Neuron (in vitro differentiated cells): Measurements from ENCODE around the gene CCDC107.
A peak's percentile ranks its signal among the peaks of the same experiment; 100 is the strongest.
"Not testable (repeated sequence)": the region's sequence is repeated elsewhere in the genome, so short reads cannot be mapped to it uniquely, and the experiment has no call there.

ENCODE experiments used
- H2AFZ ChIP-seq: one replicate; pipeline ENCODE4 v1.6.1; 2013; ENCODE audit warnings: low read depth, mild to moderate bottlenecking, inconsistent platforms, low read length, moderate library complexity
- H3K27me3 ChIP-seq: one replicate; pipeline ENCODE4 v1.6.1; 2013; ENCODE audit warnings: low read length; ENCODE audit not compliant: insufficient read depth
- H3K36me3 ChIP-seq: one replicate; pipeline ENCODE4 v1.6.1; 2013; ENCODE audit warnings: low read length; ENCODE audit not compliant: insufficient read depth
- H3K4me1 ChIP-seq: one replicate; pipeline ENCODE4 v1.6.1; 2013; ENCODE audit warnings: low read length; ENCODE audit not compliant: insufficient read depth
- H3K4me3 ChIP-seq: 2 replicates; pipeline ENCODE4 v1.5.1; 2013; ENCODE audit warnings: mild to moderate bottlenecking, low read length, moderate library complexity
- H3K9me3 ChIP-seq: one replicate; pipeline ENCODE4 v1.6.1; 2013; ENCODE audit warnings: low read length

Gene CCDC107, protein sequence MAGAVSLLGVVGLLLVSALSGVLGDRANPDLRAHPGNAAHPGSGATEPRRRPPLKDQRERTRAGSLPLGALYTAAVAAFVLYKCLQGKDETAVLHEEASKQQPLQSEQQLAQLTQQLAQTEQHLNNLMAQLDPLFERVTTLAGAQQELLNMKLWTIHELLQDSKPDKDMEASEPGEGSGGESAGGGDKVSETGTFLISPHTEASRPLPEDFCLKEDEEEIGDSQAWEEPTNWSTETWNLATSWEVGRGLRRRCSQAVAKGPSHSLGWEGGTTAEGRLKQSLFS

DNA sequence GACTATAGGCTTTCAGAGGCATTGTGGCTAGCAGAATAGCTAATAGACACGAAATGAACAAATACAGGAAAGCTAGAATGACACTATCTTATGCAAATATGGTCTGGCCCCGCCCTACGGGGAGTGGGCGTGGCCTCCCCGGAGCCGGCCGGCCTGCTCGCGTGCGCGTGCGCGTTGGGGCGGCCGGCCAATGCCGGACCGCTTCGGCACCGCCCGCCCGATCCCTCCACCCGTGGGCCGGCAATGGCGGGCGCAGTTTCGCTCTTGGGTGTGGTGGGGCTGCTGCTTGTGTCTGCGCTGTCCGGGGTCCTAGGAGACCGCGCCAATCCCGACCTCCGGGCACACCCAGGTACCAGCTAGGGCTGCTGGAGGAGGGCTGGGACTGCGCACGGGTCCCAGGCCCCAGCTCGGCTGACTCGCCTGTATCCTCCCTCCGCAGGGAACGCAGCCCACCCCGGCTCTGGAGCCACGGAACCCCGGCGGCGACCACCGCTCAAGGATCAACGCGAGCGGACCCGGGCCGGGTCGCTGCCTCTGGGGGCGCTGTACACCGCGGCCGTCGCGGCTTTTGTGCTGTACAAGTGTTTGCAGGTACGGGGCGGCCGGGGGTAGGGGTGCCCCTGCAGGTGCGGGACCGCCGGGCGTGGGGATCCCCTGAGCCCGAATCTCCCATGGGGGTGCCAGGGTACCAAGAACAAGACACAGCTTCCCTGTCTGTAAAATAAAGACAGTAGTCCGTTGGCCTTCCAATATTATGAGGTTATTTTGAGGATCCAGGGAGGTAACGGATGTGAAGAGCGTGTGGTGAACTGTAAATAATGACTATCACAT lies at the start of gene CCDC107:
TSS of gene CCDC107 (plus strand) at position 156 of the 831 bp plus-strand sequence. CDS start at position 244, 88 bp downstream.
- H3K4me1 ChIP-seq = peaks cover 13% of the 10 kb centered on the region
- H3K4me3 ChIP-seq = peak within 1 kb of the TSS; percentile 86
- H3K36me3 ChIP-seq = peaks cover 26% of the 10 kb centered on the region
- H2AFZ ChIP-seq = peak within 1 kb of the TSS; percentile 56
- no peaks in the 10 kb centered on the region for H3K27me3 ChIP-seq
- no peaks in the 10 kb centered on the region for H3K9me3 ChIP-seq

DNA sequence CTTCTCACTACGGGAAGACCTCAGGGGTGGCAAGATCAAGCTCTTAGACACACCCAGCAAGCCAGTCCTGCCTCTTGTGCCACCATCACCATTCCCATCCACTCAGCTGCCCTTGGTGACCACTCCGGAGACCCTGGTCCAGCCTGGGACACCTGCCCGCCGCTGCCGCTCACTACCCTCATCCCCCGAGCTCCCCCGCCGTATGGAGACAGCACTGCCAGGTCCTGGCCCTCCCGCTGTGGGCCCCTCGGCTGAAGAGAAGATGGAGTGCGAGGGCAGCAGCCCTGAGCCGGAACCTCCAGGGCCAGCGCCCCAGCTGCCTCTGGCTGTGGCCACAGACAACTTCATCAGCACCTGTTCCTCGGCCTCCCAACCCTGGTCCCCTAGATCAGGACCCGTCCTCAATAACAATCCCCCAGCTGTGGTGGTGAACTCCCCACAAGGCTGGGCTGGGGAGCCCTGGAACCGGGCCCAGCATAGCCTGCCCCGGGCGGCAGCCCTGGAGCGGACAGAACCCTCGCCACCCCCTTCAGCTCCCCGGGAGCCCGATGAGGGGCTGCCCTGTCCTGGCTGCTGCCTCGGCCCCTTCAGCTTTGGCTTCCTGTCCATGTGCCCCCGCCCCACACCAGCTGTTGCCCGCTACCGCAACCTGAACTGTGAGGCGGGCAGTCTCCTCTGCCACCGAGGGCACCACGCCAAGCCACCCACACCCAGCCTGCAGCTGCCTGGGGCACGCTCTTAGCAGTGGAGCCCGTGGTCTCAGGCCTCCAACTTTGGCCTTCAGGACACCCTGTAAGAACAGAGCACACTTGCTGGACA lies 48.9 kb upstream of the CCDC107 start:
- H3K27me3 ChIP-seq = no peaks in the 10 kb centered on the region
- H3K36me3 ChIP-seq = peaks cover 22% of the 10 kb centered on the region
- no peak overlapping the region for H2AFZ ChIP-seq
- H3K9me3 ChIP-seq = no peaks in the 10 kb centered on the region
- peaks cover 13% of the 10 kb centered on the region for H3K4me1 ChIP-seq
- H3K4me3 ChIP-seq = no peak overlapping the region

DNA sequence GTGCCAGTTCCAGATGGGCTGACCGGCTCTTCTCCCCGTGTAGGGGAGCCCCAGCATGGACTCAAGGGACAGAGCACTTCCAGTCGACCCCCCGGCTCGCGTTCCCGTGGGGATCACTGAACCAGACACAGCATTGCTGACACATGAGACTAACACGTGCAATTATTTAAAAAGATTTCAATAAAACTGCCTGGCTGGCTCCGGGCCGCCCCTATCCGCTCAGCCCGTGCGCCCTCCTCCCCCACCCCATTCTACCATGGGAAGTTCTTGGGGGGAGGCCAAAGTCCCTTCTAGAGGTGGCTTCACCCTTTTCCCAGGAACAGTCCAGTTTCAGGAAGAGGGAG lies 48.3 kb upstream of the CCDC107 start:
- peaks cover 7% of the 10 kb centered on the region for H3K4me1 ChIP-seq
- no peaks in the 10 kb centered on the region for H3K9me3 ChIP-seq

DNA sequence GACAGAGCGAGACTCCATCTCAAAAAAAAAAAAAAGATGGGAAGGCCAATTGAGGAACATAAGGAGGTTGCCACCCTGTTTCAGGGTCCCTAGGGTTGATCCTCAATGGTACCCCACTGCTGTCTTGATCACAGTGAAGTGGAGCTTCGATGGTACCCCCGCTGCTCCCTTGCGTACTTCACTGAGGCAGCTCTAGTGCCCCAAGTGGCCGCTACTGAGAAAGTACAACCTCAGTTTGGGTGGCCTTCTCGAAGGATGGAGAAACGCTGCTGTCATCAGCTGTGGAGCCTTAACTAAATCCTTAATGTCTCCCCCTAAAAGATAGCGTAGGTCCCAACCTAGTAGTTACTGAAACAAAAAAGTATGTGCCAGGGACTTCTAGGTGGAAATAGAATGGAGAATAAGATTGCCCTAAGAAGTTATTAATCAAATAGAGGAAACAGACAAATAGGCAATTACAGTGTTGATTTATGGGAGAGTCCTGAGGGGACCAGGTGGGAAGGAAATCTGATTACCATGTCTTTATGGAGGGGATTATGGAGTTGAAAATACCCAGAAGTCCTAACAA lies 46.8 kb upstream of the CCDC107 start:
- no peak overlapping the region for H2AFZ ChIP-seq
- H3K4me3 ChIP-seq = no peak overlapping the region
- H3K36me3 ChIP-seq = peaks cover 22% of the 10 kb centered on the region
- H3K9me3 ChIP-seq = no peaks in the 10 kb centered on the region
- peaks cover 20% of the 10 kb centered on the region for H3K27me3 ChIP-seq
- peaks cover under 1% of the 10 kb centered on the region for H3K4me1 ChIP-seq

More for the DNA sequence above, 48.3 kb upstream of the CCDC107 start:
- Histone ChIP-seq H2AFZ (no peak overlapping the region), H3K27me3 (peaks cover 5% of the 10 kb centered on the region), H3K4me3 (no peak overlapping the region), H3K36me3 (peaks cover 22% of the 10 kb centered on the region)

DNA sequence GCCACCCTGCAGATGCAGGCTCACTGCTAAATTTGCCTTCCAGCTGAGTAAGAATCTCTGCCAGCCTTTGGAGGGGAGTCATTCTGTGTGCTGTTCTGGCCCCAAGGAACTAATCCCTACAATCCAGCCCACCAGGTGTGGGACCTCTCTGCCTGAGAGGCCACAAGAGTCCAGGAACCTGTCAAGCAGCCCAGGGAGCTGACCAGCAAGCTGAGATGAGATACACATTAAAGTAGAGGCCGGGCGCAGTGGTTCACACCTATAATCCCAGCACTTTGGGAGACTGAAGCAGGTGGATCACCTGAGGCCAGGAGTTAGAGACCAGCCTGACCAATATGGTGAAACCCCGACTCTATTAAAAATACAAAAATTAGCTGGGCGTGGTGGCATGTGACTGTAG lies 46.0 kb upstream of the CCDC107 start:
- Histone ChIP-seq H3K36me3 (peaks cover 22% of the 10 kb centered on the region), H3K27me3 (peaks cover 28% of the 10 kb centered on the region)
- H3K4me3 ChIP-seq, H3K9me3 ChIP-seq, H3K4me1 ChIP-seq, H2AFZ ChIP-seq: not testable (repeated sequence)

DNA sequence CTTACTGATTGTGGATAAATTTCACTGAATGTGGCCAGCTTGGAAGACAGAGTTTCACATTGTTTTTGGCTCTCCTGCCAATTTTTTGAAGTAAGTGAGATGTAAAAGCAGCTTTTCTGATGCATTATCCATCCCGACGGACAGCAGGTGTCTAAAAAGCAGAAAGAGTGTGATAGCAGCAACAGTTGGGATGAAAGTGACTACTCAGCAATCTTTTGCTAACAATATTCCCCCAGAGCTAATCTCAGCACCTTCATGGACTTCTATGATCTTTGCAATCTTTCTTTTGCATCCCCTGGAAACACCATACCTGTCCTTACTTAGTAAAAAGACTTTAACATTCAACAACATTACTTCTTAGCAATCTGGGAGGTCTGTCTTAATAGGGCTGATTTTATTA lies 45.2 kb upstream of the CCDC107 start:
- Histone ChIP-seq H2AFZ (no peak overlapping the region), H3K27me3 (peaks cover 36% of the 10 kb centered on the region), H3K36me3 (peaks cover 22% of the 10 kb centered on the region), H3K9me3 (no peaks in the 10 kb centered on the region), H3K4me3 (no peak overlapping the region), H3K4me1 (no peaks in the 10 kb centered on the region)

DNA sequence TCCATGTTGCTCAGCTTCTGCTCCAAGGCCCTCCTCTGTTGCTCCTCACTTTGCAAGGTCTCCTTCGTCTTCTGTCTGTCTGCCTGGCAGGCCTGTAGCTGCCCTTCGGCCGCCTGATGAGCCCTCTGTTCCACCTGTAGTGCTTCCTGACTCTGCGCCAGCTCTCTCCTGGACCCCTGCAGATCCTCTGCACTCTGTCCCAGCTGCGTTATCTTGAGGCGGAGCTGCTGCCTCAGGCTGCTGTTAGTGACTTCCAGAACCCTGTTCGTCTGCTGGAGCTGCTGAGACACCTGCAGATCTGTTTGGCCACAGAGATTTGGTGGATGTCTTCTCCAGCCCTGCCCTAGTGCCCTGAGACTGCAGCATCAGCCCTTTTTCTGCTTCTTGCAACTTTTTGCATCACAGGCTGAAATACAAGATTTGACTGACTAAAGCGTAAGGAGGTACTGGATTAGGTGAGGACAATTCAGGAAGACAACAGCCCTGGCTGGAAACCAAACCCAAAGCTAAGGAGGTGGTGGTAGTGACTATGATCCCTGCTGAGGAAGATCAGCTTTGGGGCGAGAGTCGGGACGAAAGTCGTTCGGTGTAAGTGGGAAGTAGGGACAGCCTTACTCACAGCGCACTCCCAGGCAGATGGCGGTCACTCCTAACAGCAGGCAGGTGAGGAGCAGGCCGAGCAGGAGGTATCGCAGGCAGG lies 42.0 kb upstream of the CCDC107 start:
- H3K9me3 ChIP-seq = no peaks in the 10 kb centered on the region
- no peak overlapping the region for H3K4me3 ChIP-seq
- H3K27me3 ChIP-seq = peaks cover 48% of the 10 kb centered on the region
- no peaks in the 10 kb centered on the region for H3K4me1 ChIP-seq
- H2AFZ ChIP-seq = no peak overlapping the region
- no peaks in the 10 kb centered on the region for H3K36me3 ChIP-seq

DNA sequence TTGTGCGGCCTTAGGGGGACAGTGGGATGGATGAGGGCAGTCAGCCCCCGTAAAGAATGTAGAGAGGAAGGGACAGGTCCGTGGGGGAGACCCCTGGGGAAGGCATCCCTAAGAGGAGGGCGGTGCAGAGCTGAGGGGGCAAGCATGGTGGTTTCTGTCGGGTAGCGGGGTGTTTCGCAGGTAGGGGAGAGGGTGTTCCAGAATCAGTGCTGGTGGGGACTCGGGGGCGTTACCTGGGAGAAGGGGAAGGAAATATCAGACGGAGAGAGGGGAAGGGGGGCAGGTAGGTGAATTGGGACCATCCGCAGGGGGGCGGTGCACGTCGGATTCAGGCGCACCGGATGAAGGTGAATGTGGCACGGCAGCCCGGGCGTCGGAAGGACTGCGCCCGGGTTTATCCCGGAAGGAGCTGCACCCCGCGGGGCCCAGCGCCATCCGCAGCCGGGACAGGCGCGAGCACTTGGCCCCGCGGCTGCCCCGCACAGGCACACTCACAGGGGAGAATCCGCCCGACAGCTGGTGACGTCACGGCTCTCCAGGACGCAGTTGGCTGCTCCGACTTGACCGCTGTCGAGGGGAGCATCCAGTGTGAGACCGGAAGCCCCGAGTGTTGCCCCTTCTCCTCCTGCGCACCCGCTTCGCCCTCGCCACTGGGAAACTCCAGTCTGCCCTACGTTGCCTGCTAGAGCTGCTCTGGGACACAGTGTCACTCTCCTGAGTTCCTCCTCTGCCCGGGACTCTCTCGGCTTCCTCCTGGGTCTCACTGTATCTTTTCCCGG lies 41.2 kb upstream of the CCDC107 start:
- H2AFZ ChIP-seq = no peak overlapping the region
- no peak overlapping the region for H3K4me3 ChIP-seq
- H3K36me3 ChIP-seq = no peaks in the 10 kb centered on the region
- no peaks in the 10 kb centered on the region for H3K4me1 ChIP-seq
- no peaks in the 10 kb centered on the region for H3K9me3 ChIP-seq
- peaks cover 50% of the 10 kb centered on the region for H3K27me3 ChIP-seq

DNA sequence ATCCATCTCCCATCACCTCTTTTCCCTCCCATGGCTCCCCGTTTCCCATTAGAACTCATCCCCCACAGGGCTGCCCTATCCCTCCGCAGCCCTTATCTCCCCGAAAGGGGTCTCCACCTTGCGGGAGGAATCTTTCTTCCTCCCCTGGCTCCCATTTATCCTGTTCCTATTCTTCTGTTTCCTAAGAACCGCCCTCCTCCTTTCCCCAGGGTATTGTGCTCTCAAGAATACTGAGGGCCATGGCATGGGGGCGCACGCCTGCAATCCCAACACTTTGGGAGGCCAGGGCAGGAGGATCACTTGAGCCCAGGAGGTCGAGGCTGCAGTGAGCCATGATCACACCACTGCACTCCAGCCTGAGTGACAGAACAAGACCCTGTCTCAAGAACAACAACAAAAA lies 40.5 kb upstream of the CCDC107 start:
- no peaks in the 10 kb centered on the region for H3K9me3 ChIP-seq
- no peak overlapping the region for H2AFZ ChIP-seq
- H3K36me3 ChIP-seq = no peaks in the 10 kb centered on the region
- peaks cover 50% of the 10 kb centered on the region for H3K27me3 ChIP-seq
- no peak overlapping the region for H3K4me3 ChIP-seq
- H3K4me1 ChIP-seq = no peaks in the 10 kb centered on the region

DNA sequence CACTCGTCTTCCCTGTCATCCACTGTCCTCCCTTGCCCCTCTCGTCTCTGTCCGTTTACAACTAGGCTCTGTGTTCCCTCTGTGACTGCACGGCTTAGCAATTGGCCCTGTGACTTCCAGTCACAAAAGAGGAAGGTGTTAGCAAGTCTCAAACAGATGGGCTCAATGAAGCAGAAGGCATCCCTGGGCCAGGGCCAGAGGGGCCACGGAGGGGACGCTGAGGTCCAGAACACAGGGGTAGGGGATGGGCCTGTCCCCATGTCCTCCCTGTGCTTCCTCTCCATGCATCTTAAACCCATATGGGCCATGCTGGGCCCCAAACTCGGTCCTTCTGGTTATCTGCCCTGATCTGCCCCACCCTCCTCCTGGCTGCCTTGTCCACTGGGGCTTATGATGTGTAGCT lies 39.8 kb upstream of the CCDC107 start, which contains the start of gene CD72:
TSS of gene CD72 (minus strand) at position 89 of the 403 bp plus-strand sequence. CDS start 110 bp downstream, outside the sequence.
- no peaks in the 10 kb centered on the region for H3K4me1 ChIP-seq
- no peak within 1 kb of the TSS for H3K4me3 ChIP-seq
- no peaks in the 10 kb centered on the region for H3K9me3 ChIP-seq
- H3K27me3 ChIP-seq = peaks cover 50% of the 10 kb centered on the region
- H3K36me3 ChIP-seq = no peaks in the 10 kb centered on the region
- H2AFZ ChIP-seq = no peak within 1 kb of the TSS

DNA sequence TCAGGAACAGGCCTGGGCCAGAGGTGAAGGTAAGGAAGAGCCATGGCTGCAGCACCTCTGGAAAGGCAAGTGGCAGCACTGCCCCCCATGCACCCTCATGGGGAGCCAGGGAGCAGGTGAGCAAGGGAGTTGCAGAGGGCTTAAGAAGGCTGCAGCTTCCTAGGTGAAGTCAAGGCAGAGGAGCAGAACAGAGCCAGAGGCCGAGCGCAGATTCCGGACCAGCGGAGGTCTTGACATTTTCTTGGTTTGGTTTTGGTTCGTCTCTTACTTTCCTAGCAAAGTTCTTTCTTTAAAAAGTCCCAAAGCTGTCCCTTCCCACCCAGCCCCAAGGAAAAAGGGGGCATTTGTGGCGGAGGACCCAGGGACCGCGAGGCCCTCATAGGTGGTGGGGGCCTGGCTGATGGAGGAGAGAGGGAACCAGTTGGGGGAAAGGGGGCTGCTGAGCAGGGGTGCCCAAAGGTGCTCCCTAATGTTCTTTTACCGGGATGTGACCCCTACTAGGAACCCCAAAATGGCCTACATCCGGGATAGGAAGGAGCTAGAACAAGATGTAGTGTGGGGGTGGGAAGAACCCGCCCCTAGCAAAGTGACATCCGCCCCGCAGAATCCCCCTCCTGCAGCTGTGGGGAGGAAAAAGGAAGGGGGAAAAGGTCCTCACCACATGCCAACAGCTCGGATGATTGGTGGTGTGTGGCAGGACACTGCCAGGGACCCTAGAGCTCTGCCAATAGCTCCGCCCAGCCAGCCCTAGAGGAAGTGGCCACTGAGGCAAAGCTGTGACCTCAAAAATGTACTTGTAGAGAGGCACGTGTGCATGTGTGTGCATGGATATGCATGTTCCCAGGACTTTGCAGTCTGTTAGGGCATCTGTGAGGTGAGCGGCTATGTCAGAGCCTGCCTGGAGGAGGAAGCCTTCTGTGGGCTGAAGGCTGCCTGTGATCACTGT lies 39.0 kb upstream of the CCDC107 start:
- Histone ChIP-seq H3K4me1 (no peaks in the 10 kb centered on the region), H3K4me3 (no peak overlapping the region), H3K36me3 (no peaks in the 10 kb centered on the region), H3K27me3 (peaks cover 50% of the 10 kb centered on the region), H3K9me3 (no peaks in the 10 kb centered on the region), H2AFZ (no peak overlapping the region)
